UCSD-AML1 (cell line): ENCODE data around the gene CORO2B.

ENCODE experiments used
- DNase-seq: peaks from one replicate; lab custom pipeline; 2025; ENCODE audit not compliant: unreplicated experiment; lab: John Stamatoyannopoulos, UW

Gene CORO2B

DNA sequence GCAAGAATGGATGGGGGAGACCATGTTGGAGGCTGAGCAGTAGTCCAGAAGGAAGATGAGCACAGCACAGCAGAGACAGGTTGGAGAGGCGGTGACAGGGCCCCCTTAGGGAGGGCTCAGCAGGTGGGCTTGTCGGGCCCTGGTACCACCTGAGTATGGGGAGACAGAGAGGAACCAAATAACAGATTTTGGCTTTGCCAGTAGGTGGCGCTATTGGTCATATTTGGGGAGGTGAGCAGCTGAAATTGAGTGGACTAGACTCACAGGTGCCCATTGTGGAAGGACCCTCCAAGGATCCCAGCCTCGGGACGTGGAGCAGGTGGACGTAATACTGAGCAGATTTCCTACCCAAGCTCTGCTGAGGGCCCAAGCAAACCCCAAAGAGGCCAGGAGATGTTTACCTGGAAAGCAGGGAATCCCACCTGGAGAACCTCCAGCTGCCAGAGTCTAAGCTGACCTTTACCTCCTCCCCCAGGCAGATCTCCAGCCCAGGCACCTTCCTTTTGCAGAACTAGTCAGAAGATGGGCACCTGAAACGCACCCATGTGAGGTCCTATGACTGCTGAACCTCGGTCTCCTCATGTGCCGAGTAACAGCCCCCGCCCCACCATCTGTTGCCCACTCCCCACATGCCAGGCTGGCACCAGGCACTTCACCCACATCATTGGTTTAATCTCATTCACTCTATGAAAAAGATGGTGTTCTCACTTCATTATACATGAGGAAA is 24.6 kb upstream of the CORO2B start:
- DNase-seq: peak; percentile 28

DNA sequence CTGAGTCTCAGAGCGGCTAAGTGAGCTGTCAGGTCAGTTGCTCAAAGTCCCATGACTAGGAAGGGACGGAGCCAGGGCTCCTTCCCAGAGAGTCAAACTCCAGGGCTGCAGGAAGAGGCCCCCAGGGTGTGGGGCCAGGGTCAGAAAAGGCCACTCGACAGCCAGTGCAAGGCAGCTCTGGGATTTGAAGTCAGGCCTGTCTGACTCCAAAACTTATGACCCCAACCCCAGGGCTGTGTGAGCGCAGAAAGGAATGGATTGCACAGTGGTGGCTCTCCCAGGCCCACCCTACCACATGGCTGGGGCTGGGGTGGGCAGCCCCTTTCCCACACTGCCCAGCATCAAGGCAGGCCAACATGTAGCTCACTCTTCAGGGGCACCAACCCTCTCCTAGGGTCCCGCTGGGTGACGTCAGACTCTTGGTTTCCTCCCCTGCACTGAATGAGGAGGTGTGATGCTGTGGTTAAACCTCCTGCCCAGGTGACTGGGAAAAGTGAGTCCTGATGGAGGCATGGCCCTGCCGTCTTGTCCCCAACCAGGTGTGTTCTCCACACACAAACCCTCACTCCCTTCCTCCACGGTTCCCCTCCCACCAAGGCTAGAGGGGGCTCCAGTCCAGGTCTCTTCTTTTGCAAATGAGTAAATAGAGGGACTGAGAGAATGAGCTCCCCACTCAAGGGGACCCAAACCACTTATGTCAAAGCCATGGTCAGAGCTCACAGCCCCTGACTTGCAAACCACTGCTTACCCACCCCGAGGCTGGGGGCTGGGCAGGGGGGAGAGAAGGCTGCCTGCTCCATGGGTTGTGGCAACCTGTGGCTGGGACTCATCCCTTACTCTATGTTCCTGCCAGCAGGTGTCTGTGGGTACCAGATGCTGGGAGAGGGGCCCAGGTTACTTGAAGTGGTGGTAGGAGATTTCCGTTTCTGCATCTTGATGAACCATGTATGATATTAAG is 23.8 kb upstream of the CORO2B start:
- DNase-seq: no peak

DNA sequence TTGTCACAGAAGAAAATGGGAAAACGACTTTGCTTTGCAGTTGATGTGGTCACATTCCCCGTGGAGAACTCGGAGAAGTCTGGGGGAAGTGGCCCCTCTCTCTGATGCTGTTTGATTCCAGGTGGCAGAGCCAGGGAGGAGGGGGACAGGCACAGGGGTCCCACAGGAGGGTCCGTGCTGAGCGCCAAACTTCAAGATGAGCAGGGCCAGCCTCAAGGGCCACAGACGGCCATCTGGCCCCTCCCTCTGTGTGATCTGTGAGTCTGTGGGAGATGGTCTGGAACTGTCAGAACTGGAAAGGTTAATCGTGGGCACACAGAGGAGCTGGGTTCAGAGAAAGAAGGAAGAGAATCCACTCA is 23.1 kb upstream of the CORO2B start:
- no peak for DNase-seq

DNA sequence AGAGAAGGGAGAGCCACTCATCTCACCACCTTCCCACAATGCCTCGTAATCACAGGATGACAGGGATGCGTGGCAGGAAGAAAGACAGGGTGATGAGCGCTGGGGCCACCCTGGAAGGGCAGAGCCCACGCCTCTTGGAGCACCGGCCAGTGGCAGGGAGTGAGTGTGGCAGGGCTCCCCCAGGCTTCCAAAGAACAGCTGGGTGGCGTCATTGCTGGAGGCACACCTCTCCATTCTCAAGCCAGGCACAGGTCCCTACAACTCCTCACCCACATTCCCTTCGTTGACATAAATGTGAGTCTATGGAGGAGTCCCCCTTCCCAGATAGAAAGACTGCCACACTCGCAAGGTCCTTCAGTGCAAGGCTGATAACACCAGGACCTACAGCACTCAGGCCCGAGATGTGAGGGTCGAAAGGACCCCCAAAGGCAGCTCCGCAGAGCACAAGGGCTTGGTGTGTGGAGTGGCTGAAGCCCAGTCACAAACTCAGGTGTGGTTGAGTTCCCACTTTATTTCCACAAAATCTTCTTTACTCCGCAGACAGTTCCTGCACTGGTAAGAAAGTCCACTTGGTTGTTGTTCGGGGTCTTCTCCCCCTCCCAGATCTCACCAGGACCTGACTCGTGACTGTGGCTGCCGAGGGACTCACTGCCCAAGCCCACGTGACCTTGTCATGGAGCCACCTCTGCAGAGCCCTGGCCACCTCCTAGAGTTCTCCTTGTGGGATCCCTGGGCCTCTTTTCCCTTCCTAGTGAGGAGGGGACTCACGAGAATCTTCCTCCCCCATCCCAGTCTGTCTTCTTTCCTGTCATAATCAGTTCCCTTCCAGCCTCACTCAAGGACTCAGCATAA is 22.4 kb upstream of the CORO2B start:
- DNase-seq: no peak

DNA sequence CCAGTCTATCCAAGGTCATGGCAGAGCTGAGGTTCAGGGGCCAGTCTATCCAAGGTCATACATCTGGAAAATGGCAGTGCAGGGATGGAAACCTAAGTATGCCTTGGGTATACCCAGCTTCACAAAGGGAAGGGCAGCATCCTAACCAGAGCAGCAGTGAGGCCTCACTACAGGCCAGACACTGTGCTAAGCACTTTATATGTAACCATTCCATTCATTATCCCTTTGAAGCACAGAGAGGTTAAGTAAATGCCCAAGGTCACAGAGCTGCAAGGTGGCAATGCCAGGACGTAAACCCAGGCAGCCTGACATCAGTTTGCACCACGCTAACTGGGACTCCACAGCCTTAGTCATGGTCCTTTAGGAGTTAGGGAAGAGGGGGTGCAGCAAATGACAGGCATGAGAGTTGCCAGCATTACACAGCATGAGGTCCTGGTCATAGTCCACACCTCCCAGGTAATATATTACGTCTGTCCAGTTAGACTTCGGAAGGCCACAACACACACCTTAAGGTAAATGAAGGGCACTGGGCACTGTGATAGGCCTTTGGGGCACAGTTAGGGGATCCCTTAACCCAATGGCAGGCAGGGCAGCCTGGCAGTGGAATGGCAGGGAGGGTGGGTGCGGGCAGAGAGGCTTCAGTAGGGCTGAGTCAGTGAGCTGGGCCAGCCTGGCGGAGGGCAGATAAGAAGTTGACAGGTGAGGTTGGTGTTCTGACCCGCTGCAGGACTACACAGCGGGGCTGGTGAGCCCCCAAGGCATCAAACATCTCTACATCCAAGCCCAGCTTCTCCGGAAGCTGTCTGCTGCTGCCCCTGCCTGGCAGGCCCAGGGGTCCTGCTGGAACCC is 21.1 kb upstream of the CORO2B start:
- DNase-seq: no peak

DNA sequence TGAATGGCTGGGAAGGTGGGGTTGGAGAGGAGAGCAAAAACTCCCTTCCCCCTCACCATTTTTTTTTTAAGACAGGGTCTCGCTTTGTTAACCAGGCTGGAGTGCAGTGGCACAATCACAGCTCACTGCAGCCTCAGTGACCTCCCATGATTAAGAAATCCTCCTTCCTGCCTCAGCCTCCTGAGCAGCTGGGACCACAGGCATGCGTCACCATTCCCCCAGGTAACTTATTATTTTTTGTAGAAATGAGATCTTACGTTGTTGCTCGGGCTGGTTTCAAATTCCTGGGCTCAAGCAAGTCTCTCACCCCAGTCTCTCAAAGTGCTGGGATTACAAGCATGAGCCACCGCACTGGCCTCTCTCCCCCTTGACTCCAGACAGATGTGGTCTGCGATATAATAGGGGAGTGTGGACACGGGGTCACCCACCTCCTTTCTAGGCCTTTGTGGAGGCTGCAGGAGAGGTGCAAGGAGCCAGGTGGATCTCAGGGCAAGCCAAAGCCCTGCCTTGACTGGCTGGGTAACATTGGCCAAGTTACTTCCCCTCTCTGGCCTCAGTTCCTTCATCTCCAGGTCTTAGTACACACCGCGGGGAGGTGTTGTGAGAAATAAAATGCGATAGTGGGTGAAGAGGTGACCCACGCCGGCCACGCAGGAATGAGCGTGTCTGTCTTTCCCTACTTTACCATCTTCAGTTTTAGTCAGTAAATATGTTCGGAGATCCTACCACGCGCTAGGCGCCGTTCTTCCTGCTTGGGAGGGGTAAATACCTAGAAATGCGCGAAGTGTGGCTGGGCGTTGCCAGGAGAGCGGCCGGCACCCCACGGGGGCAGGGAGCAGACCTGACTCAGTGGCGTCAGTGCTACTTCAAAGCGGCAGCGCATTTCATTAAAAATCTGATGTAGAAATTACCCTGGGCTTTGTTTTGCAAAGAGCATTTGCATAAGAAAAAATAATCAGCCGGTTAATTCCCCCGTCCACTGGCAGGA is 20.2 kb upstream of the CORO2B start:
- DNase-seq: no peak

DNA sequence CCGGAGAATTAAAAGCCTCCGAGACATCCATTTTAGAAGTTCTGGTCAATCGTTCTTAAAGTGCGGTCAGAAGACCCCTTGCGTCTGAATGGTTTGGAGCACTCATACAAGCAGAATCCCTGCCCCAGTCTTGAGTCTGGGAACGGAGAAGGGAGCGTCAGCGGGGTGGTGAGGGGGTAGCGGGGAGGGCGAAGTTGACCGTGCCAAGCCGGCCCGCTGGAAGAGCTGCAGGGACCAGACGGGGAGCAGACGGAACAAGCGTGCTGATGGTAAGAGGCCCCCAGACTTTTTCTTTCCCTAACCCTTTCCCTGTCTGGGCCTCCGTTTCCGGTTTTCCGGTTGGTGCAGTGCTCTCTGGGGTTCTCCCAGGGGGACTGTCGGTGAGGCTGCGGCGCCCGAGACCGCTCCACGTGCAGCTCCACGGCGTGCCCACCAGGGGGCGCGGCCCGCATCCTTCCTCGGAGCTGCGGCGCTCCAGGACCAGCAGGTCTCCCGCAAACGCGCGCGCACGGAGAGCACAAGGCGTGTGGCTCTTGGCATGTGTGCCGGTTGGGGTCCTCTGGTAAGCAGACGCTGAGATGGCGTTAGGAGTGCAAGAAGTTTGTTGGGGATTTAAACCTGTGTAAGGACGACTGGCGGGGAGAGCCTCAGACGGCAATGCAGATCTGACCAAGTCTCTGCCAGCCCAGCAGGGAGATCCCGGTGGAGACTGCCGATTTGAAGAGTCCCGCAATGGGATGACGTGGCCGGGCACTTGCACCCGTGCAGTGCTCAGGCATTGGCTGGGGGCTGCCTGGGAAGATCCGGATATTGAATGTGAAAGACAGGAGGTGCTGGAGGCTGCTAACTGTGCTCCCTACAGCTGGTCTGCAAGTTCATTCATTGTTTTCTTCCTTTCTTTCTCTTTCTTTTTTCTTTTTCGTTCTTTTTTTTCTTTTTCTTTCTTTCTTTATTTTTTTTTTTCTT is 19.2 kb upstream of the CORO2B start:
- DNase-seq: peak; percentile 64

DNA sequence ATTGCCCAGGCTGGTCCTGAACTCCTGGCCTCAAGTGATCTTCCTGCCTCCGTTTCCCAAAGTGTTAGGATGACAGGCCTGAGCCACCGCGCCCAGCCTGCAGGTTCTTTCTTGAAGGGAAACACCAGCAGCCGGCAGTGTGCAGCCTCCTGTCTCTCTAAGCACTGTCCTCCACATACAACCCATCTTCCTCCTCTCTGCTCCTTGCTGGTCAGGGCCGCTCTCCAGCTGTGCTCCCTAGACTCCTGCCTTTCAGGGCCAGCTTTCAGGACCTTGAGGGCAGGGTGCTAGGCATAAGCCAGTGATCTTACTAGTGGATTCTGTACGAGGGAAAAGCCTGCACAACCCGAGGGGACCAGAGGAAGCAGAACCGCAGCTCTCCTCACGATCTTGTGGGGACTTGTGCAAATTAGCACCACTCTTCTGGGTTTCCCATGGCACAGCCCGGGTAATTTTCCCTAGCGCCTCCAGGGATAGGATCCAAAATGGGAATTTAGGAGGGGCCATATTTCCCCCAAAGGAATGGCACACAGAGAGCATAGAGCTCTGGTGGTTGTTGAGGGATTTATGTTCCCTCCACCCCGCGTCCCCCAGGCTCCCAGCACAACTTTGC is 18.2 kb upstream of the CORO2B start:
- no peak for DNase-seq

DNA sequence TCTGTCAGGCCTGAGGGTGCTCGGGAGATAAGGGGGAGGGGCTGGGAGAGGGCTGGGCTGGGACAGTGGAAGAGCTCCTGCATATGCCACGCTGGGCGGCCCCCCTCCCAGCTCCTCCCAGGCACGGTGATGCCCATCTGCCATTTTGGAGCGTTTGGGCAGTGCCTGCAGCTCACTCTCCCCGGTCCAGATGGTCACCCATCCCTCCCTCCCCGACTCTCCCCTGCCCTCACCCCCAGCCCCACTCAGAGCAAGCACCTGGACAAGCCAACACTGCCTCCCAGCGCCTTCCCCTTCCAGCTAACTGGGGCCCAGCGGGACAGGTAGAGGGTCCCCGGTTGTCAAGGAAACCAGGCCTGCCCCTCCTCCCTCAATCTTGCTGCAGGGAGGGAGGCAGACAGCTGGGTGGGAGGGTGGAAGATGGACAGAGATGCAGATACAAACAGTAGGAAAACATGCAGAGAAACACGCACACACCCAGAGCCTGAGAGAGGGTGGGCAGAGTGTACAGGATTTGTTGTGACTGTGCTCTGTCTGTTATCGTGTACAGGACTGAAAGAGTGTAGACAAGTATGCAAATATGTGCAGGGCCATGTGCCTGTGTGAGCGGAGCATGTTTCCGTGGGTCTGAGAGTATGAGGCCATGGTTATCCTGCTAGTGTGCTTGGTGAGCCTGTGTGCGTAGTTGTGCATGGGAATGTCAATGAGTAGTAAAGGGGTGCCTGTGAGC is 17.5 kb upstream of the CORO2B start:
- DNase-seq: no peak

DNA sequence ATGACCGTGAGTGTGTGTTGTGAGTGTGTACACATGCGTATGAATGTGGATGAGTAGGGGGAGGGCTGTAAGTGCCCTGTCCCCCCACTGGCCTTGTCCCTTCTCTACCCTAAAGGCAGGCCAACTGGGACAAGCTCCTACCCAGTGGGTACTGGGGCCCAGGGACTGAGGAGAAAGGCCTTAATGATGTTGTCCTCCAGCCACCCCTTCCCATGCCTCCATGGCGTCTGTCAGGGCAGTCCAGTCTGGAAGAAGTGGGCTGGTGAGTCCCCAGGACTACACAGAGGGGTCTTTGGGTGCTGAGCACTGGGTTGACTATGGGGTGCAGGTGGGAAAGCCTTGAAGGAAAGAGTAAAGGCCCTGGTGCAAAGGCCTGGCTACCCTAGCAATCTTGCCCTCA is 16.9 kb upstream of the CORO2B start:
- no peak for DNase-seq

DNA sequence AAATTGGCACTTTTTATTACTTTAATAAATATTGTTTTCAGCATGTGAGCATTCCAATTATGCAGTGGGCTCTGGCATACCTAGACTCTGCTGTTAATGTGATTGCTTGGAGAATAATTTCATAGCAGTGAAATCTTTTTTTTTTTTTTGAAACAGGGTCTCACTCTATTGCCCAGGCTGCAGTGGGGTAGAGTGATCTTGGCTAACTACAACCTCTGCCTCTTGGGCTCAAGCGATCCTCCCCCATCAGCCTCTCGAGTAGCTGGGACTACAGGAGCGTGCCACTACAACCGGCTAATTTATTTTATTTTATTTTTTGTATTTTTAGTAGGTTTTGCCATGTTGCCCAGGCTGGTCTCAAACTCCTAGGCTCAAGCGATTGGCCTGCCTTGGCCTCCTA is 14.6 kb upstream of the CORO2B start:
- DNase-seq: no peak

DNA sequence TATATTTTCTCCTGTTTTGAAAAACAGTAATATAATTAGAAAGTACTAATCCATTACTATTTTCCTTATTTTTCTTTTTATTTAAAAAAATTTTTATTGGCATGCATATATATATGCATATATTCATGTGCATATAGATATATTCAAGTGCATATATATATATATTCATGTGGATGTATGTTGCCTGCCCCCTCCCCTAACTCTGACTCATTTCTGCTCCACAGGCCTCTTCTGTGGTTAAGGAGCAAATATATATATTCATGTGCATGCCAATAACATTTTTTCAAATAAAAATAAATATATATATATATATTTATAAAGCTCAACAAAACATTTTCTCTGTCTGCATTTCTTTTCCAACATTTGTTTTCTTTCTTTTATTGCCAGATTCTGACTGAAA is 13.6 kb upstream of the CORO2B start:
- DNase-seq: no peak

DNA sequence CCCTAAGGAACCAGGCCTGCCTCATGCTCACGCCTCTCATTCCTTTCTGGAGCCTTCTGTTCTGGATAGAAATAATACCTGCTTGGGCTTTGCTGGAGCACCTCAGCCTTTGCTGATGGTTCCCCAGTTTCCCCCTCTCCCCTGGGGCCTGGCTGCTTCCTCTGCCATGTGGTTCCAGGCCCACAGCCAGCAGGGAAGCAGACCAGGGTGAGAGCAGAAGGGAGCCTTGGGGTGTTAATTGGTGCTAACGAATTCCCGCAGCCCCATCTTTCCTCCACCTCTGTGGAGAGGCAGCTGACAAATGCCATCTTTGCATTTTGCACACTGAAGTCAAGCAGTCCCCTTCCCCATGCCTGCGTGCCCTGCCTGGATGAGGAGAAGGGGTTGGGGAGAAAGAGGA is 13.1 kb upstream of the CORO2B start:
- no peak for DNase-seq

DNA sequence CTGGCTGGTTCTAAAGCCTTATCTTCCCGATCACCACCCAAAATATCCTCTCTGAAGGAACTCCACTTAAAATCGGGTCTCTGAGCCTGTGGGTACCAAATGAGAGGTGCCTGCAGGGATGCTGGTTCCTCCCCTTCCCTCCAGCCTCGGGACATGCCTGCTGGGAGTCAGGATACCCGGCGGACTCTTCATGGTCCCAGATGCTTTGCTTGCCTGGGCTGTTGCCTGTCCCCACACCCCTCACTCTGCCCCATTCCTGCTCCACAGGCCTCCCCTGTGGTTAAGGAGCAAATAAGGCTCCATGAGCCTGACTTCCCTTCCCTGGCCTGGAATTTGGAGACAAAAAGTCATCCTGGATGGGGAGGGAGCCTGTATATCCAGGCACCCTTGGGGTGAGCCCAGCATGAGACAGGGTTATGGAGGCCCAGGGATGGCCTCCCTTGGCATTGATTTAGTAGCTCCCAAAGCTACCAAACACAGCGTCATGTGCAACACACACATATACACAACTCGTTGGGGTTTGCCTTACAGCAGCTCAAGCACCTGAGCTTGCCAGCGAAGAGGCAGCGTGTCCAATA is 12.3 kb upstream of the CORO2B start:
- no peak for DNase-seq

DNA sequence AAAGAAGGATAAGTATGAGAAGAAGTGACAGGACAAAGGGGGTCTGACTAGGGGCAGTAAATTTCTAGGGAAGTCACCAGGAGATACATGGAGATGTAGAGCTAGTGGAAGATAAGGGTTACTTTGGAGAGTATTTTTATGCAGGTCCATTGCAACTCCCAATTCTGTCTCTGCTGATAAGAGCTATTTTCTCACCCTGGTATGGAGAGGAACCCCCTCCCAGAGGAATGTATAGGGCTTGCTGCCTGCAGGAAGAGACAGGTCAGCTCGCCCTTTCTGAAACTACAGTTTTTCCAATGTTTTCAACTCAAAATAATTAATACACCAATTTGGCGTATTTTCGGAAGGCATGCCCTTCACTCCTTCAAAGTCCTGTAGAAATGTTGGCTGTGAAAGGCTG is 11.4 kb upstream of the CORO2B start:
- DNase-seq: no peak

DNA sequence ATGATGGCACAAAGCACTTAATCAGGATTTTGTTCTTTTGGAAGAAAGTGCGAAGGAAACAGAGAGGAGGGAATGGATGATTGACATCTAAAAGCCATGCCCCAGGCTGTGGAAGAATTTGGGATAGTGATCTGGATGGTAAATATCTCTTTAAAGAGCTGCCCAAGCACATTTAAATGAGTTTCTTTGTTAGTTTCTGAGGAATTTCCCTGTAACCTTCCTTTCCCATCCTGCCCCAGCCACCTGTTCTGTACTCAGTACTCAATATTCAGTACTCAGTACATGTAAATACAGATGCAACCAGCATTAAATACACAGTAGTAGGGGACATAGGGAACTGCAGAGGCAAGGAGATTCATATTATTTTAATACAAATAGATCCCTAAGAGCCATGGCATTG is 7.8 kb upstream of the CORO2B start:
- no peak for DNase-seq

DNA sequence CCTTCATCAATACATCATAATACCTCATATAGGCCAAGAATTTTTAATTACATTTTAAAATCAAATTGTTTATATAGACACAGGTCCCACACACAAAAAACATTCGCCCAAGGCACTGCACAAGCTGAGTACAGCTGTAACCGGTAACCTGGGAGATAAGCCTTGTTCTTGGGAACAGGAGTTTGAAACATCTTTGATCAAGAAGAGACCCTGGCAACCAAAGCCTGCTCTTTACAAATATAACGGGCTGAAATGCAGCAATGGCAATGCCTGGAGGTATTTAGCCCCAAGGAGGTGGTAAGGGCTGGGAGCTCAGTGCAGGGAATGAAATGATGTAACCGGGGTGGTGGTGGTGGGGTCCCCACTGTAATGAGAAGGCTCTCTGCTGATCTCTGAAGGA is 7.2 kb upstream of the CORO2B start:
- DNase-seq: no peak
